ENCODE results near the gene TIMP2.

Gene TIMP2

DNA sequence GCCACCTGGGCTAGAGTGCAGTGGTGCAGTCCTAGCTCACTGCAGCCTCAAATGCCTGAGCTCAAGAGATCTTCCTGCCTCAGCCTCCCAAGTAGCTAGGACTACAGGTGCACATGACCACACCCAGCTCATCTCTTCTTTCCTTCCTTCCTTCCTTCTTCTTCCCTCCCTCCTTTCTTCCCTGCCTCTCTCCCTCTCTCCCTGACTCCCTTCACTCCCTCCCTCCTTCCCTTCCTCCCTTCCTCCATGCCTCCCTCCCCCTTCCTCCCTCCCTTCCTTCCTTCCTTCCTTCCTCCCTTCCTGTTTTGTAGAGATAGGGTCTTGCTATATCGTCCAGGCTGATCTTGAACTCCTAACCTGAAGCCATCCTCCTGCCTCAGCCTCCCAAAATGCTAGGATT, 61.1 kb downstream of the TIMP2 start:
- intact Hi-C loops (cut with DNase I) = loop anchor here (2.0 kb wide), 1 partner anchor 109 kb away; no protein-coding TSS in a partner anchor
- DNase-seq = no peak

DNA sequence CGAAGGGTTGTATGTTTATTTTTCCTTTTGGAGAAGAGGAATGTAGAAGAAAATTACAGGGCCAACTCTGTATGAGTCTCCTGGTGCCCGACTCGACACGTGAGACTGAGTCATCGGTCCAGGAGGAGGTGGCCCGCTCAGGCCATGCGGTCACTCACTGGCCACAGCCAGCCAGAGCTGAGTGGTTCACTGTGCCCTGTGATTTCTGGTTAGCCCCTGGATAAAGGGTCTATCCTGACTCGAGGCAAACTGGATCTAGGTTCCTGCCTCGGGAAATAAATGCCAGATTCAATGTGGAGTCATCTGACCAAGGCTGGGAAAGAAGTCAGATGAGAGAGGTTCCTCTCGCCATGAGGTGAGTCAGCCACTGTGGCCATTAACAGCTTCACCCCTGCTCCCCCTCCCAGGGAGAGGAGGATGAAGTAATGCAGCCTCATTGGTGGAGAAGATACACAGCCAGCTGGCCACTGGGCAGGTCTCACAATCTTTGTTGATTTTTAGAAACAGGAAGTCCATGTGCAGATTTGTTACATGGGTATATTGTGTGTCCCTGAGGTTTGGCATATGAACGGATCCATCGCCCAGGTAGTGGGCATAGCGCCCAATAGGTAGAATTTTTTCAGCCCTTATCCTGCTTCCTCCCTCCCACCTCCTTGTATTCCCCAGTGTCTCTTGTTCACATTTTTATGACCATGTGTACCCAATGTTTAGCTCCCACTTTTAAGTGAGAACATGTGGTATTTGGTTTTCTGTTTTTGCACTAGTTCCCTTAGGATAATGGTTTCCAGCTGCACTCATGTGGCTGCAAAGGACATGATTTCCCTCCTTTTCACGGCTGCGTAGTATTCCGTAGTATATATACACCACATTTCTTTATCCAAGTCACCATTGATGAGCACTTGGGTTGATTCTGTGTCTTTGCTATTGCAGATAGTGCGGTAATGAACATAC, 62.8 kb downstream of the TIMP2 start:
- DNase-seq = peak in 19 of 42 donors; percentile 17 to 87 (median 59)
- intact Hi-C loops (cut with DNase I) = no loop called here

DNA sequence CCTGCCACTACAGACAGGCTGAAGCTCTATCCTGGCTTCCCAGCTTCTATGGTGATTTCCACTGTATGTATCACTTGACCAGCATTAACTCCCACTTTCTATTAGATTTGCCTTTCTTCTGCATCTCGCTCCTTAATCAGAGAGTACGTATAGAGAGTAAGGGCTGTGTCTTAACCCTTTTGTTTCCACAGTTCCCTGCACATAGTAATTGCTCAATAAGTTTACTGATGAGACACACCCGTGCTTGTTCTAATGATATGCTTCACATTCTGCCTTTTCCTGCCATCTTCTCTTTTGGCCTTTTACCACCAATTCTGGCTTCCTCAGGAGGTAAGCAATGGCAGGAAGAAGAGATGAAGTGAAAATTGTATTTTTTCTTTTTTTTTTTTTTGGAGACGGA, 64.0 kb downstream of the TIMP2 start:
- DNase-seq = no peak
- intact Hi-C loops (cut with DNase I) = no loop called here

DNA sequence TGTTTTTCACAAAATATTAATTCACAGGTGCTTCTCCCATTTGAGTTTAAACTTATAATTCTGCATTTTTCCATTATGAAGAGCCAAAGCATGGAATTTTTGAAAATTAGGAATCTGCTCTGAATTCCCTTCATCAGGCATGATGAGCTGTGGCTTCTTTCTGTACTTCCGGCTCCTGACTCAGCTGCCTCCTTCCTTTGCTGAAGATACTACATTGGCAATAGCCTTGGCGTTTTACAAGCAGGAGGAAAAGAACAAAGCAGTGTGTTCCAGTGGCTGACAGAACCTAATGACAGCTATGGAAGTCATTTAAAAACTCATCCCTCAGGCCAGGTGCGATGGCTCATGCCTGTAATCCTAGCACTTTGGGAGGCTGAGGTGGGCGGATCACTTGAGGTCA, 66.1 kb downstream of the TIMP2 start:
- intact Hi-C loops (cut with DNase I) = no loop called here
- no peak for DNase-seq

DNA sequence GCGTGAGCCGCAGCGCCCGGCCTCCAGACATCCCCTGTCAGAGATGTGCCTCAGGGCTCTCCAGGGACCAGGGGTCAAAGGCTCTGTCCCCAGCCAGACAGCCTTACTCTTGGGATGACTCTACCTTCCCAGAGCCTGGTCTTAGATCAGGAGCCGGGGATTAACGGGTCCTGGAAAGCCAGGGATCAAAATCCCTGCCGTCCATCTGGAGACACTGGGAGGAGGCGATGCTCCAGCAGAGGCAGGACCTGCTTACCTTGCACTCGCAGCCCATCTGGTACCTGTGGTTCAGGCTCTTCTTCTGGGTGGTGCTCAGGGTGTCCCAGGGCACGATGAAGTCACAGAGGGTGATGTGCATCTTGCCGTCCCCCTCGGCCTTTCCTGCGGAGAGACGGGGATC, 67.9 kb downstream of the TIMP2 start:
- intact Hi-C loops (cut with DNase I) = no loop called here
- DNase-seq = no peak

DNA sequence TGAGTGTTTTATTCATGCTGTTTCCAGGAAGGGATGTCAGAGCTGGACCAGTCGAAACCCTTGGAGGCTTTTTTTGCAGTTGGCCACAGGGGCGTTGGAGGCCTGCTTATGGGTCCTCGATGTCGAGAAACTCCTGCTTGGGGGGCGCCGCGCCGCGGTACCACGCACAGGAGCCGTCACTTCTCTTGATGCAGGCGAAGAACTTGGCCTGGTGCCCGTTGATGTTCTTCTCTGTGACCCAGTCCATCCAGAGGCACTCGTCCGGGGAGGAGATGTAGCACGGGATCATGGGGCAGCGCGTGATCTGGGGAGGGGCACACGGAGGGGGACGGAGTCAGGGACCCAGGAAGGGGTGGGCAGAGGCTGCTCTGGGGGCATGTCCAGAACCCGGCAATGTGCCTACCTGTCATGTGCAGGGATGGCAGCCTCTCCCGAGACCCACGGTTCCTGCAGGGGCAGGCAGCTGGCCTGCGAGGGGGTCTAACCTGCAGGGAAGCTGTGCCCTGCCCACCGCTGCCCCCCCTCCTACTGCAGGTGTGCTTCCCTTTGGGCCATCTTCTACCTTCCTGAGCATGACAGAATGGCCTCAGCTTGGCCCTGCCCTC, 69.5 kb downstream of the TIMP2 start:
- intact Hi-C loops (cut with DNase I) = no loop called here

DNA sequence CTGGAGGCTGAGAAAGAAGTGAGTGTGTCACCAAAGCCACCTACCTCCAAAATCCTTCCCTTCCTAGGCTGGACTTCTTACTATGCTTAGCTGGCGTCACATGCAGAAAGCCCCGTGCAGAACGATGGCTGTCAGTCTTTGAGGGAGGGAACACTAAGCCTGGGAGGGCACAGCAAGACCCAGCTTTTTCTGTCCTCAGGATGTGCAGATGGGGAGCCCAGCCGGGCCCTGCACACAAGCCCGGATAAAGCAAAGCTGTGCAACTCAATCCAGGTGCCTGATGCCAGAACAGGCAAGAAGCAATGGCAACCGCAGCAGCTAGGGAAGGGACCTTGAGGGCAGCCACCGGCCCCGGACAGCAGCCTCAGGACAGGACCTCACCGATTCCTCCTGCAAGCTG, 70.7 kb downstream of the TIMP2 start:
- DNase-seq = no peak
- intact Hi-C loops (cut with DNase I) = no loop called here

More for the DNA sequence above, 69.5 kb downstream of the TIMP2 start:
- no peak for DNase-seq

DNA sequence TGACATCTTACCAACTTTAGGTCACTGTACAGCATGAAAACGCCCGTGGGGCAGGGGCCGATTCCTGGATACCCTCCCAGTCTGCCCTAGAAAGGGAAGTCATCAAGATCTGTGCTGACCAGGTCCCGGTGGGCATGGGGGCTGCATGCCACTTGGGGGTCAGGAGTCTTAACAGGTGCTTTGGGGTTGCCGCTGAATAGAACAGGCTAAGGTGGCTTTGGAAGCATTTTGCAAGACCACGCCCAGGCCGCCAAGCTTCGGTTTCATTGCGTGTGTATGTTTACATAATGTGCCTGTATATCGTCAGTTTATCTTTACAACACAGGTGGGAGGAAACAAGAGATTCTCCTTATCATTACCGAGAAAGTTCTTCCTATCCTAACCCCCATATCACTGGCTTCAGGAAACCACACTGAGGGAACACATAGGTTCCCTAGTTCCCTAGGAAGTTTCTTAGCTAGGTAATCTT, 71.2 kb downstream of the TIMP2 start:
- intact Hi-C loops (cut with DNase I) = no loop called here
- DNase-seq = no peak

DNA sequence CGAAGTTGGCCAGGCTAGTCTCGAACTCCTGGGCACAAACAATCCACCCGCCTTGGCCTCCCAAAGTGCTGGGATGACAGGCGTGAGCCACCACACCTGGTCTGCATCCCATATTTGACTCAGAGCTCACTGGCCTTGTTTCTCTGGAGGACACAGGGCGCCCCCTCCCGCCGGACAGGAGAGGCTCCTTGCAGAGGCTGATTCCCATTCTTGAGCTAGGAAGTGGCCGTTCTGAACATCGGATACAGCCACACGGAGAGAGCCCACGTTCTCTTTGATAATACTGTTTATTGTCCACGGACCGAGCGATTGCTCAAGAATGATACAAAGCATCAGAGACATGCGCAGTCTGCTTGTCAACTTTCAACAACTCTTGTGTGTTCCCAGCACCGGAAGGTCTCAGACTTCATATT, 72.5 kb downstream of the TIMP2 start:
- intact Hi-C loops (cut with DNase I) = no loop called here

DNA sequence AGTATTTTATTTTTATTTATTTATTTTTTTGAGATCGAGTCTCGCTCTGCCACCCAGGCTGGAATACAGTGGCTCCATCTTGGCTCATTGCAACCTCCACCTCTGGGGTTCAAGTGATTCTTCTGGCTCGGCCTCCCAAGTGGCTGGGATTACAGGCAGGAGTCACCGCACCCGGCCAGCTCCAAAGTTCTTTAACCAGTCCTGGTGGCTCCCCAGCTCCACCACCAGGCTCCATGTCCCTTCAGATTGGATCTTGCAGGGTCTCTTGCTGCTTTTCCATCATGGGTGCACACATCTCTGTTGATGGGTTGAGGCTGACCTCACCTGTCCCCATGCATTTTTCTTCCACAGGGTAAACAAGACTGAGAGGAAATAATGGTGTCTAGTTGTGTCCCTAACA, 76.2 kb downstream of the TIMP2 start:
- intact Hi-C loops (cut with DNase I) = no loop called here
- no peak for DNase-seq

More for the DNA sequence above, 72.5 kb downstream of the TIMP2 start:
- DNase-seq = no peak

DNA sequence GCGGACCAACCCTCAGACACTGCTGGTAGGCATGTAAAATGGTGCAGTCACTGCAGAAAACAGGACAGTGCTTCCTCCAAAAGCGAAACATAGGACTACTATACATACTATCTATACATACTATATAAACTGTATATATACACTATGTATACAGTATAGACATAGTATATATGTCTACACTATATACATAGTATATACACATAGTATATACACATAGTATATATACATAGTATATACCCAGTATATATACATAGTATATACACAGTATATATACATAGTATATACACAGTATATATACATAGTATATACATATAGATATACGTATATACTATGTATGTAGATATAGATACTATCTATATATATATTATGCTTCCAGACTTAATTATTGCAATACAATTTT, 78.1 kb downstream of the TIMP2 start:
- no peak for DNase-seq
- intact Hi-C loops (cut with DNase I) = no loop called here

DNA sequence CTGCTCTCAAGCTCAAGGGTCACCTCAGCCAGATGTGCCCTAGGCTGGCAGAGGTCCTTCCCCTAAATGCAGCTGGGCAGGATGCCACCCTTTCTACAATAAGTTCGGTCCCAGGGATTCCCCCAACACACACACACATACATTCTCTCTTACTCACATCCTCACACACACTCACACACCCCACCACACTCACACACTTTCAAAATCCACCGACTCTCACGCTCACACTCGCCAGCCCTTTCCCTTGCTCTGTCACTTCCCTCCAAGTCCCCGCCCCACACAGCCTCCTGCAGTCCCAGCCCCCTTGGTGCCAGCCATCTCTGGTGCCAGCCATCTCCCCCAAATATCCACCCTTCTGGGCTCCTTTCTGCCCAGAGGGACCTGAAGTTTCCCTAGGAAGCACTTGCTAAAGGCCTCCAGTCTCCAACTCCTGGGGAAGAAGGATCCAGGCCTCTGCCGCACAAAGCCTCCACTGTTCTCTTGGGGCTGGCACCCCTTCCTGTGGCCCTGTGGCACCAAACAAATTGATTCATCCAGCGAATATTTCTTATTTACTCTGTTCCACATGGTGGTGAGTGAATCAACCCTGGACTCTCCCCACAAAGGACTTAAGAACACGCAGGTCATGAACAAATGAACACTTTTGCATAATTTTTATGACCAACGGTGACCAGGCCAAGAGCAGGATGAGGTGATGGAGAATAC, 80.7 kb downstream of the TIMP2 start:
- peak in 36 of 42 donors; percentile 23 to 79 (median 54) for DNase-seq
- intact Hi-C loops (cut with DNase I) = no loop called here

DNA sequence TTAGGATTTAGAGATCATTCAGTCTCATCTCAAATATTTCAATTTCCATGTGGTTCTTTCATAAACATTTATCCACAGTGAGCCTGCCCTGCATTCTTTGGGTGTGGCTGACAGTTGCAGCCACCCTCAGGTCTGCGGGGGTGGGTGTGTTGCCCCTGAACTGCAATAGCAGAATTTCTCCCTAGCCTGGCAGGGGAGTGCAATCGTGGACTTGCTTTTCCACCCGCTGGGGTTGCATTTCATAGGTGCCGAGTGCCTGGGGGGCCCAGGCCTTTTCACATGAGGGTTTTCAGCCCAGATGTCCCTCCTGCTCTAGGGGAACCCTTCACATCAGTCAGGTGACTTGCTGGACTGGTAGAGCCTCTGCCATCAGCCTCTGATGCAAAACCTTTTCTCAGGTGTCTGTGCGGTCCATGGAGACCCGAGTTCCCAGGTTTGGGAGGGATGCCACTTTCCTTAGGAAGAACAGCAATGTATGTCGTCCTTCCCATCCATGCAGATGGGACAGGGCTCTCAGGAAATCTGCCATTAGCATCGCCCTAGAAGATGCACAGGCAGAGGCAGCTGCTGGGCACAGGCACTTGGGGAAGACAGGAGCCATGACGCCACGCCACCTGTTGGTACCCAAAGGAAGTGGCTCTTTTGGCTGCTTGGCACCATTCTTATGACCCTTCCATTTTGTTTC, 82.2 kb downstream of the TIMP2 start:
- intact Hi-C loops (cut with DNase I) = no loop called here
- no peak for DNase-seq

DNA sequence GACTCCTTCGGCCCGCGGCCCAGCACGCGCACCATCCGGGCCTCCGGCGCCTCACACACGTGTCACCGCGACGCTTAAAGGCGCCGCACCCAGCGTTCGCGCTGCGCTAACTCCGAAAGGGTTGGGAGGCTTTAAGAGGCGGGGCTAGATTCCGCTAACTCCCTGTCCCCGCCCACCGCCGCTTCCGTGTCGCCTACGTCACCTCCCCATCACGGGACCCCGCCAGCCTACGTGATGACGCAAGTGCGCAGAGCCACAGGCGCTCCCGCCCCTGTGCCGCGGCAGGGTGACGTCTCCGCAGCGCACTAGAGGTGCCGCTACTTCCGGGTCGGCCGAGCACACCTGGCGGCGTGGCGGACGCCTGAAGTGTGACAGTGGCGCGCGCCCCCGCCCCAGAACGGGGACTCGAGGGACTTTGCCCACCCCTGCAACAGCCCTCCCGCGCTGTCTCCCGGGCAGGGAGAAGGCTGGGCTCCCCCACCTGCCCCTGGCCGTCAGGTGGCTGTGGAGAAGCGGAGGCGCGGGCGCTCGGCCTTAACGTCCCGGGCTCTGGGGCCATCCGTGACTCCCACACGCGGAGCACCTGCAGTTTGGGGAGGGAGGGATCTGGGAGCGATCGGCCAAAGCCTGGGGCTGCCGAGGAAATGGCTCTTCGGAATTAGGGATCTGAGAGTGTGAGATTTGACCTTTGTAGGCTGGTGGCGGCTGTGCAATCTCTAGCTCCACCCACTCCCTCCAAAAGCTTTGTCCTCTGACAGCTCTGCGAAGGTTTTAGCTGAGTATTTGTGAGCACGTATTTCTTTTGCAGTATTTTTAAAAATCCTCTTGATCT, 84.2 kb downstream of the TIMP2 start, which contains the start of gene USP36:
Gene USP36 (minus strand): TSS at position 35 of the 832 bp plus-strand sequence. CDS start 4,451 bp downstream, outside the sequence.
- intact Hi-C loops (cut with DNase I) = no loop called here
- peak; percentile 99 to 100 (median 100) for DNase-seq

DNA sequence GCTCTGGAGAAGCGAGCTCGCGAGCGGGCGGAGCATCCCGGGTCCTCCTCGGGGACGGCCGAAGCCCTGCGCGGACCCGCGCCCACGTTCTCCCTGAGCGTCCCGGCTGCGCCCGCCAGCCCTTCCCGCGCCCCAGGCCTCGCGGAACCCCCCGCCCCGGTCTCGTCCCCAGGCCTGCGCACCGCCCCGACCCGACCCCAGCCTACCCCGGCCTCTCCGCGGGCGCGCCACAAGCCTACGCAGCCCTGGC, 84.7 kb downstream of the TIMP2 start:
- intact Hi-C loops (cut with DNase I) = no loop called here

DNA sequence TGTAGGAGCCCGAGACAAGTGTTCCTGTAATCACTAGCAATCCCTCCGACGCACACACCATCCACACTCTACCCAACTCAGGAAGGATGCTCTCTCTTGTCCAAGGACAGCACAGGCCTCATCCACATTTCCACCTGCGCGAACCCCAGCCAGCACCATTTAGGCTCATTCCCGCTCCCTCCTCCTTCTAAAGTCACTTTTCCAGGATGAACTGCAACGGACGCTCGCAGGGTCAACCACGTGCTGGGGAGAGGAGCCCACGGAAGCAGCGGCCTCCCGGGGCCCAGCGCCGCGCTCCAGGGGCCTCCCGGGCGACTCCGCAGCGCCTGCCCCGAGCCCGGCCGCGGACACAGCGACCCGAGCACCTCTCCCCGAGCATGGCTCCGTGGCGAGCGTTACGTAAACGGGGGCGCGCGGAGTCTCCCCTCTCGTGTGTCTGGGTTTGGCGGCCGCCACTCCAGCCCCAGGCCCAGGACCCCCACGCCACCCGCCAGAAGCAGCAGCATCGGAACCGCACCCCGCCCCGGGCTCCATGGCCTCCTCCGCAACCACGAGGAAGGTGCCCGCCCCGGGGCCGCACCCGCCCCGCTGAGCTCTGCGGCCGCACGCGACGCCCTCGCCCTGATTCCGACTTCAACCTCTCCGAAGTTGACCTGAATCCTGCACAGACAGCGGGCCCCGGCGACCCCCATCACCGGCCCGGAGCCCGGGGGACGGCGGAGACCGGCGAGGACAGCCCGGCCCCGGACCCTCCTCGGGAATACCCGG, 85.2 kb downstream of the TIMP2 start:
- peak in 35 of 42 donors; percentile 16 to 68 (median 42) for DNase-seq
- intact Hi-C loops (cut with DNase I) = no loop called here

More for the DNA sequence above, 84.7 kb downstream of the TIMP2 start:
- peak in 1 of 42 donors; percentile 23 for DNase-seq

DNA sequence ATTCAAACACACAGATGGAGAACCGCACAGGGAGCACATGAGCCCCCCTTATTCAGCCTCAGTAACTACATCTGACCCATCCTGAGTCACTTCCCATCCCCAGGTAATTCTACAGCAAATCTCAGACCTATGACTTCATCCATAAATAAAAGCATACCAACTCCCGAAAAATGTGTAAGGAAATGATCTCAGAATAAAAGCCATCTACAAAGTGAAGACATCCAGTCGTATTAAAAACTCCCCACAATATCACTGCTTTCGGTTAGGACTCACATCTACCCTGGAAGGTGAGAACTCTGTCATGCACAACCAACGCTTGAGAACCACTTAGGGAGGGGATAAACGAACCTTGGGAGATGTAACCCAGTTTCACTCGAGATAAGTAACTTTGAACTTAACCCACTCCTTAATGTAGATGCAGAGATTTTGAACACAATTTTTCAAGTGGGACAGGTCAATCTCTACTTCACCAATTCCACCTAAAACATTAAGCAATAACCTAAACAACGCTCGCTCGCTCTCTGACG, 85.9 kb downstream of the TIMP2 start:
- no peak for DNase-seq
- intact Hi-C loops (cut with DNase I) = no loop called here
